ENCODE data around the gene NHS.
"Not testable (repeated sequence)": the region's sequence is repeated elsewhere in the genome, so short reads cannot be mapped to it uniquely, and the experiment has no call there.

Gene NHS

GRCh38 chrX:17496407-17496806 is 121.4 kb downstream of the NHS start:
- DNase-seq (ENCODE audit: low read depth), result no peak

- no peak for DNase-seq (ENCODE audit: low read depth)
Observed at GRCh38 chrX:17497193-17497592, 122.2 kb downstream of the NHS start.

- no peak for DNase-seq (ENCODE audit: low read depth)
Observed at GRCh38 chrX:17499512-17499911, 124.5 kb downstream of the NHS start.

- DNase-seq (ENCODE audit: low read depth), result no peak
Observed at GRCh38 chrX:17500145-17500579, 125.2 kb downstream of the NHS start.

GRCh38 chrX:17501746-17502145 is 126.7 kb downstream of the NHS start:
- DNase-seq (ENCODE audit: low read depth), result no peak

- DNase-seq (ENCODE audit: low read depth), result not testable (repeated sequence)
Observed at GRCh38 chrX:17506352-17506751, 131.4 kb downstream of the NHS start.

GRCh38 chrX:17511556-17511955 is 136.6 kb downstream of the NHS start:
- no peak for DNase-seq (ENCODE audit: low read depth)

GRCh38 chrX:17519358-17519757 is 144.4 kb downstream of the NHS start:
- DNase-seq (ENCODE audit: low read depth), result no peak

- no peak for DNase-seq (ENCODE audit: low read depth)
Observed at GRCh38 chrX:17520016-17520615, 145.1 kb downstream of the NHS start.

- no peak for DNase-seq (ENCODE audit: low read depth)
Observed at GRCh38 chrX:17521871-17522693, 147.1 kb downstream of the NHS start.

- DNase-seq (ENCODE audit: low read depth), result no peak
Observed at GRCh38 chrX:17525266-17525665, 150.3 kb downstream of the NHS start.

GRCh38 chrX:17525762-17526555 is 151.0 kb downstream of the NHS start:
- DNase-seq (ENCODE audit: low read depth), result no peak

GRCh38 chrX:17527135-17527701 is 152.2 kb downstream of the NHS start:
- DNase-seq (ENCODE audit: low read depth), result no peak

- no peak for DNase-seq (ENCODE audit: low read depth)
Observed at GRCh38 chrX:17527922-17528321, 152.9 kb downstream of the NHS start.

- DNase-seq (ENCODE audit: low read depth), result no peak
Observed at GRCh38 chrX:17529151-17529745, 154.2 kb downstream of the NHS start.

GRCh38 chrX:17531500-17531899 is 156.5 kb downstream of the NHS start:
- no peak for DNase-seq (ENCODE audit: low read depth)

- no peak for DNase-seq (ENCODE audit: low read depth)
Observed at GRCh38 chrX:17535229-17535628, 160.2 kb downstream of the NHS start.

- no peak for DNase-seq (ENCODE audit: low read depth)
Observed at GRCh38 chrX:17537723-17538243, 162.8 kb downstream of the NHS start.

GRCh38 chrX:17542123-17542522 is 167.1 kb downstream of the NHS start:
- no peak for DNase-seq (ENCODE audit: low read depth)

- DNase-seq (ENCODE audit: low read depth), result no peak
Observed at GRCh38 chrX:17544821-17545220, 169.8 kb downstream of the NHS start.

GRCh38 chrX:17546356-17546755 is 171.4 kb downstream of the NHS start:
- DNase-seq (ENCODE audit: low read depth), result no peak

- DNase-seq (ENCODE audit: low read depth), result no peak
Observed at GRCh38 chrX:17547658-17548057, 172.7 kb downstream of the NHS start.

Data from stimulated activated CD8-positive, alpha-beta memory T cell treated with anti-CD3 and anti-CD28 coated beads, Interleukin-15, amount 100 ng/mL, for 24 hours (primary cell).